ENCODE data around the gene HOXB7.

The HOXB7 gene

GRCh38 chr17:48618256-48618896 lies 7.6 kb upstream of the HOXB7 start:
- no peaks in the 10 kb centered on the region for H3K4me1 ChIP-seq (ENCODE audit: insufficient read depth, low read length)
- H3K9ac ChIP-seq (ENCODE audit: low read depth, low read length): no peak overlapping the region
- 0 out of 2 replicates have a peak, but pooled peaks cover 3% of the 10 kb centered on the region for H3K9me3 ChIP-seq (ENCODE audit: insufficient read depth, low read depth, low read length)
- WGBS: 3% methylated on average over 24 of the region's 25 CpGs
- H3K27me3 ChIP-seq (ENCODE audit: insufficient read depth, low read length): peaks cover 100% of the 10 kb centered on the region
- no peak overlapping the region for H3K4me3 ChIP-seq (ENCODE audit: low read length)
- H3K27ac ChIP-seq (ENCODE audit: low read depth, low read length): no peak overlapping the region
- no peaks in the 10 kb centered on the region for H3K36me3 ChIP-seq (ENCODE audit: insufficient read depth, low read length)

- Histone ChIP-seq H3K4me1 (ENCODE audit: insufficient read depth, low read length) (peaks cover 2% of the 10 kb centered on the region; the same call in 1 of the 2 replicates), H3K36me3 (ENCODE audit: insufficient read depth, low read length) (no peaks in the 10 kb centered on the region), H3K9me3 (ENCODE audit: insufficient read depth, low read depth, low read length) (0 out of 2 replicates have a peak, but pooled peaks cover 3% of the 10 kb centered on the region), H3K27me3 (ENCODE audit: insufficient read depth, low read length) (peaks cover 100% of the 10 kb centered on the region), H3K4me3 (ENCODE audit: low read length) (no peak overlapping the region), H3K27ac (ENCODE audit: low read depth, low read length) (no peak overlapping the region), H3K9ac (ENCODE audit: low read depth, low read length) (no peak overlapping the region)
- 3% methylated on average over 42 of the region's 43 CpGs for WGBS
Observed at GRCh38 chr17:48617471-48618255, 6.8 kb upstream of the HOXB7 start.

GRCh38 chr17:48616717-48617470 lies 6.1 kb upstream of the HOXB7 start:
- H3K36me3 ChIP-seq (ENCODE audit: insufficient read depth, low read length): no peaks in the 10 kb centered on the region
- H3K27me3 ChIP-seq (ENCODE audit: insufficient read depth, low read length): peaks cover 100% of the 10 kb centered on the region
- H3K9ac ChIP-seq (ENCODE audit: low read depth, low read length): no peak overlapping the region
- H3K4me3 ChIP-seq (ENCODE audit: low read length): no peak overlapping the region
- H3K9me3 ChIP-seq (ENCODE audit: insufficient read depth, low read depth, low read length): 0 out of 2 replicates have a peak, but pooled peaks cover 3% of the 10 kb centered on the region
- H3K27ac ChIP-seq (ENCODE audit: low read depth, low read length): no peak overlapping the region
- peaks cover 2% of the 10 kb centered on the region; the same call in 1 of the 2 replicates for H3K4me1 ChIP-seq (ENCODE audit: insufficient read depth, low read length)
- 8% methylated on average over 12 of the region's 15 CpGs for WGBS

GRCh38 chr17:48615963-48616716 lies 5.3 kb upstream of the HOXB7 start:
- 0 out of 2 replicates have a peak, but pooled peaks cover 3% of the 10 kb centered on the region for H3K9me3 ChIP-seq (ENCODE audit: insufficient read depth, low read depth, low read length)
- no peaks in the 10 kb centered on the region for H3K36me3 ChIP-seq (ENCODE audit: insufficient read depth, low read length)
- peaks cover 100% of the 10 kb centered on the region for H3K27me3 ChIP-seq (ENCODE audit: insufficient read depth, low read length)
- H3K4me1 ChIP-seq (ENCODE audit: insufficient read depth, low read length): peaks cover 2% of the 10 kb centered on the region; the same call in 1 of the 2 replicates
- no peak overlapping the region for H3K4me3 ChIP-seq (ENCODE audit: low read length)
- 10% methylated on average over 17 of the region's 17 CpGs for WGBS
- no peak overlapping the region for H3K9ac ChIP-seq (ENCODE audit: low read depth, low read length)
- H3K27ac ChIP-seq (ENCODE audit: low read depth, low read length): no peak overlapping the region

GRCh38 chr17:48615047-48615962 lies 4.5 kb upstream of the HOXB7 start, which contains the start of gene HOXB8:
TSS of gene HOXB8 (minus strand) at chr17:48615292. CDS start at chr17:48614704, 588 bp downstream.
- Histone ChIP-seq H3K36me3 (ENCODE audit: insufficient read depth, low read length) (no peaks in the 10 kb centered on the region), H3K9ac (ENCODE audit: low read depth, low read length) (no peak within 1 kb of the TSS), H3K27me3 (ENCODE audit: insufficient read depth, low read length) (peaks cover 100% of the 10 kb centered on the region), H3K27ac (ENCODE audit: low read depth, low read length) (no peak within 1 kb of the TSS), H3K4me3 (ENCODE audit: low read length) (no peak within 1 kb of the TSS), H3K4me1 (ENCODE audit: insufficient read depth, low read length) (peaks cover 2% of the 10 kb centered on the region; the same call in 1 of the 2 replicates), H3K9me3 (ENCODE audit: insufficient read depth, low read depth, low read length) (no peaks in the 10 kb centered on the region)
- WGBS: 9% methylated on average over 35 of the region's 41 CpGs

GRCh38 chr17:48613862-48614694 lies 3.3 kb upstream of the HOXB7 start:
- 2% methylated on average over 54 of the region's 55 CpGs for WGBS
- H3K27me3 ChIP-seq (ENCODE audit: insufficient read depth, low read length): peaks cover 100% of the 10 kb centered on the region
- no peak overlapping the region for H3K4me3 ChIP-seq (ENCODE audit: low read length)

GRCh38 chr17:48612854-48613691 lies 2.3 kb upstream of the HOXB7 start:
- H3K4me3 ChIP-seq (ENCODE audit: low read length): peak overlapping the region; percentile 20; the same call in 1 of the 2 replicates
- under 1% methylated on average over 67 of the region's 67 CpGs for WGBS
- H3K27me3 ChIP-seq (ENCODE audit: insufficient read depth, low read length): peaks cover 100% of the 10 kb centered on the region
- no peak overlapping the region for H3K9ac ChIP-seq (ENCODE audit: low read depth, low read length)
- no peaks in the 10 kb centered on the region for H3K36me3 ChIP-seq (ENCODE audit: insufficient read depth, low read length)
- peaks cover 2% of the 10 kb centered on the region; the same call in 1 of the 2 replicates for H3K4me1 ChIP-seq (ENCODE audit: insufficient read depth, low read length)
- H3K27ac ChIP-seq (ENCODE audit: low read depth, low read length): no peak overlapping the region
- no peaks in the 10 kb centered on the region for H3K9me3 ChIP-seq (ENCODE audit: insufficient read depth, low read depth, low read length)

More at GRCh38 chr17:48613862-48614694, 3.3 kb upstream of the HOXB7 start:
- no peak overlapping the region for H3K9ac ChIP-seq (ENCODE audit: low read depth, low read length)
- no peaks in the 10 kb centered on the region for H3K9me3 ChIP-seq (ENCODE audit: insufficient read depth, low read depth, low read length)
- no peaks in the 10 kb centered on the region for H3K36me3 ChIP-seq (ENCODE audit: insufficient read depth, low read length)
- H3K27ac ChIP-seq (ENCODE audit: low read depth, low read length): no peak overlapping the region
- peaks cover 2% of the 10 kb centered on the region; the same call in 1 of the 2 replicates for H3K4me1 ChIP-seq (ENCODE audit: insufficient read depth, low read length)

- peaks cover 2% of the 10 kb centered on the region; the same call in 1 of the 2 replicates for H3K4me1 ChIP-seq (ENCODE audit: insufficient read depth, low read length)
- no peaks in the 10 kb centered on the region for H3K36me3 ChIP-seq (ENCODE audit: insufficient read depth, low read length)
- 3% methylated on average over 15 of the region's 15 CpGs for WGBS
- H3K4me3 ChIP-seq (ENCODE audit: low read length): no peak overlapping the region
- no peak overlapping the region for H3K27ac ChIP-seq (ENCODE audit: low read depth, low read length)
- peaks cover 100% of the 10 kb centered on the region for H3K27me3 ChIP-seq (ENCODE audit: insufficient read depth, low read length)
- H3K9me3 ChIP-seq (ENCODE audit: insufficient read depth, low read depth, low read length): no peaks in the 10 kb centered on the region
- no peak overlapping the region for H3K9ac ChIP-seq (ENCODE audit: low read depth, low read length)
Observed at GRCh38 chr17:48612456-48612853, 1.6 kb upstream of the HOXB7 start.

All from HUES64 (cell line).